ENCODE data around the gene IFRD2. TPM values are rescaled to one million over a fixed set of nuclear protein-coding genes. Genes with fewer than 3 reads are reported as not detected.

IFRD2 gene
- total RNA-seq, 2 experiments from 2014 or later: 30.0 to 30.4 TPM

- Histone ChIP-seq H3K36me3 (ENCODE audit: insufficient read depth, low read length) (peaks cover 54% of the 10 kb centered on the region), H3K27me3 (ENCODE audit: control insufficient read depth in 1 of 2, insufficient read depth in 2 of 2, low read length in 2 of 2) (no peaks in the 10 kb centered on the region), H3K27ac (ENCODE audit: low read depth in 1 of 2, low read length in 2 of 2) (peak overlapping the region; percentile 80 to 87), H3K4me1 (ENCODE audit: insufficient read depth, low read length) (peaks cover 100% of the 10 kb centered on the region), H3K9me3 (ENCODE audit: control insufficient read depth in 1 of 2, insufficient read depth in 1 of 2, low read length in 2 of 2) (no peaks in the 10 kb centered on the region), H3K4me3 (ENCODE audit: low read length) (peak overlapping the region; percentile 13)
- Mint-ChIP-seq H3K4me1 (ENCODE audit: low read depth) (peaks cover 83% of the 10 kb centered on the region), H3K9me3 (no peaks in the 10 kb centered on the region), H3K4me3 (peak overlapping the region; percentile 82), H3K27me3 (no peaks in the 10 kb centered on the region), H3K36me3 (ENCODE audit: low read depth) (peaks cover 43% of the 10 kb centered on the region), H3K27ac (peak overlapping the region; percentile 92)
- ChIA-PET POLR2A (interaction anchor here (0.8 to 7.4 kb wide), 2 partner anchors 9 to 15 kb away, joined by 3 to 55 read pairs; no protein-coding TSS in a partner anchor), CTCF (interaction anchor here (1.5 to 5.9 kb wide), 3 partner anchors 14 to 48 kb away, joined by 4 to 53 read pairs (median 24); no protein-coding TSS in a partner anchor)
- TF ChIP-seq, protein P1, sequence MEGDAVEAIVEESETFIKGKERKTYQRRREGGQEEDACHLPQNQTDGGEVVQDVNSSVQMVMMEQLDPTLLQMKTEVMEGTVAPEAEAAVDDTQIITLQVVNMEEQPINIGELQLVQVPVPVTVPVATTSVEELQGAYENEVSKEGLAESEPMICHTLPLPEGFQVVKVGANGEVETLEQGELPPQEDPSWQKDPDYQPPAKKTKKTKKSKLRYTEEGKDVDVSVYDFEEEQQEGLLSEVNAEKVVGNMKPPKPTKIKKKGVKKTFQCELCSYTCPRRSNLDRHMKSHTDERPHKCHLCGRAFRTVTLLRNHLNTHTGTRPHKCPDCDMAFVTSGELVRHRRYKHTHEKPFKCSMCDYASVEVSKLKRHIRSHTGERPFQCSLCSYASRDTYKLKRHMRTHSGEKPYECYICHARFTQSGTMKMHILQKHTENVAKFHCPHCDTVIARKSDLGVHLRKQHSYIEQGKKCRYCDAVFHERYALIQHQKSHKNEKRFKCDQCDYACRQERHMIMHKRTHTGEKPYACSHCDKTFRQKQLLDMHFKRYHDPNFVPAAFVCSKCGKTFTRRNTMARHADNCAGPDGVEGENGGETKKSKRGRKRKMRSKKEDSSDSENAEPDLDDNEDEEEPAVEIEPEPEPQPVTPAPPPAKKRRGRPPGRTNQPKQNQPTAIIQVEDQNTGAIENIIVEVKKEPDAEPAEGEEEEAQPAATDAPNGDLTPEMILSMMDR (IDR thresholded peaks at IDR 0.05): no peak
- intact Hi-C loops (cut with DNase I, micrococcal nuclease): no loop called here
- ATAC-seq (ENCODE audit: poor library complexity) (no peak), DNase-seq (peak in 5 of 14 experiments; percentile 10 to 77 (median 61))
Observed at GRCh38 chr3:50242851-50243542, 49.2 kb downstream of the IFRD2 start.

DNA sequence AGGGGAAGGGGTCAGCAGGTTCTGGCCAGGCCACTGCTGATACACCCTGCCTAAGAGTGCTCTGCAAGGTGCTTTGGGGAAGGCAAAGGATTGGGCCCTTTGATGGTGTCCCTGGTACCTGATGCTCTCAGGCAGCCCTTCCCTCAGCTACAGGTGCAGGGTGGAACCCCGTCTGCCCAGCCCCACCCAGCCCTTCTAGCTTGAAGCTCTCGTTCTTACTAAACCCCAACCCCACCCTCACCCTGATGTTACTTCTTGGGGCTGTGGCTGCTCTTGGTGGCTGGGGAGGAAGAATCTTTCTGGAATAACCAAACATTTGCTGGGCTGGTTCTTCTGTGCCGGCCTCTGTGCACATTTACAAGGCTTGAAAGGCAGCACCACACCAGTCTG is 49.9 kb downstream of the IFRD2 start:
- TF ChIP-seq, protein P1 (IDR thresholded peaks at IDR 0.05): no peak
- intact Hi-C loops (cut with DNase I, micrococcal nuclease): no loop called here
- Mint-ChIP-seq H3K4me3 (peak overlapping the region; percentile 82), H3K4me1 (ENCODE audit: low read depth) (peaks cover 86% of the 10 kb centered on the region), H3K27ac (peak overlapping the region; percentile 92), H3K36me3 (ENCODE audit: low read depth) (peaks cover 49% of the 10 kb centered on the region), H3K9me3 (no peaks in the 10 kb centered on the region), H3K27me3 (no peaks in the 10 kb centered on the region)
- Histone ChIP-seq H3K36me3 (ENCODE audit: insufficient read depth, low read length) (peaks cover 48% of the 10 kb centered on the region), H3K9me3 (ENCODE audit: control insufficient read depth in 1 of 2, insufficient read depth in 1 of 2, low read length in 2 of 2) (no peaks in the 10 kb centered on the region), H3K4me1 (ENCODE audit: insufficient read depth, low read length) (peaks cover 98% of the 10 kb centered on the region), H3K27me3 (ENCODE audit: control insufficient read depth in 1 of 2, insufficient read depth in 2 of 2, low read length in 2 of 2) (no peaks in the 10 kb centered on the region), H3K4me3 (ENCODE audit: low read length) (peak overlapping the region; percentile 13), H3K27ac (ENCODE audit: low read depth in 1 of 2, low read length in 2 of 2) (peak overlapping the region; percentile 80 to 87)
- POLR2A ChIA-PET: interaction anchor here (1.1 to 7.4 kb wide), 2 partner anchors 9 to 15 kb away, joined by 3 to 55 read pairs; no protein-coding TSS in a partner anchor
- CTCF ChIA-PET: interaction anchor here (4.1 to 5.9 kb wide), 2 partner anchors 16 to 48 kb away, joined by 24 to 53 read pairs; no protein-coding TSS in a partner anchor
- DNase-seq (peak in 3 of 14 experiments; percentile 23 to 46 (median 30)), ATAC-seq (ENCODE audit: poor library complexity) (no peak)

DNA sequence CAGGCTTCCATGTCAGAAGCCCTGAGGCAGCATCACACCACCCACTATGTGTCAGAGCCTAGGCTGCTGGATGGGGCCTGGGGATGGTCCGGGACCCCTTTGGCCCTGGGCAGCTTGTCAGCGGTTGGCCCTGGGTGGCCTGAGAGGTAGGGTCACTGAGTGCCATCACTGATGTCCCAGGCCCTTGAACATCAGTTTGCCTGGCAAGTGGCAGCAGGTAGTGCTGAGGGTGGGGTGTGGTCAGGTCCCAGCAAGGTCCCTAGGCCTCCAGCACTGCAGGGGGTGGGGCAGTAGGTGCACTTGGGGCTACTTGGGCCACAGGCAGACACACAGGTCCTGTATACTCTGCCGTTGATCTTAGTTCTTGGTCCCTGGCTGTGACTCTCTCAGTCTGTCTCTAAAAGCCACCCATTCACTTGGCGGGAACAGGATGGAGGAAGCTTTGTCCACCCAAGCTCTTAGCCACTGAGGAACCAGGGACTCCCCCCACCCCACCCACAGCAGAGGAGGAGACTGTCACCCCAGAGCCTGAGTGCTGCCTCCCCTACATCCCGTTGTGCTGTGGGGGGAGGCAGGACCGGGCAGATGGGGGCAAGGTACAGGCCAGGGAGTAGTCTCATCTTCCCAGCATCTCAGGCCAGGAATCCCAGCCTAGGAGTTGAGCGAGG is 50.4 kb downstream of the IFRD2 start:
- no peaks in the 10 kb centered on the region for H3K9me3 ChIP-seq (ENCODE audit: control insufficient read depth in 1 of 2, insufficient read depth in 1 of 2, low read length in 2 of 2)
- TF ChIP-seq, protein P1 (IDR thresholded peaks at IDR 0.05): no peak
- Mint-ChIP-seq H3K9me3 (no peaks in the 10 kb centered on the region), H3K27ac (peak overlapping the region; percentile 92), H3K4me3 (peak overlapping the region; percentile 82), H3K36me3 (ENCODE audit: low read depth) (peaks cover 53% of the 10 kb centered on the region), H3K4me1 (ENCODE audit: low read depth) (peaks cover 85% of the 10 kb centered on the region), H3K27me3 (no peaks in the 10 kb centered on the region)
- no peaks in the 10 kb centered on the region for H3K27me3 ChIP-seq (ENCODE audit: control insufficient read depth in 1 of 2, insufficient read depth in 2 of 2, low read length in 2 of 2)
- H3K36me3 ChIP-seq (ENCODE audit: insufficient read depth, low read length): peaks cover 46% of the 10 kb centered on the region
- no peak overlapping the region for H3K4me3 ChIP-seq (ENCODE audit: low read length)
- no peak for ATAC-seq (ENCODE audit: poor library complexity)
- ChIA-PET CTCF (interaction anchor here (4.1 to 5.9 kb wide), 2 partner anchors 15 to 47 kb away, joined by 24 to 53 read pairs; no protein-coding TSS in a partner anchor), POLR2A (interaction anchor here (1.1 to 7.4 kb wide), 2 partner anchors 10 to 14 kb away, joined by 3 to 55 read pairs; no protein-coding TSS in a partner anchor)
- intact Hi-C loops (cut with DNase I, micrococcal nuclease): no loop called here
- peak overlapping the region; percentile 80 to 87 for H3K27ac ChIP-seq (ENCODE audit: low read depth in 1 of 2, low read length in 2 of 2)
- peaks cover 92% of the 10 kb centered on the region for H3K4me1 ChIP-seq (ENCODE audit: insufficient read depth, low read length)
- DNase-seq: peak in 1 of 14 experiments; percentile 22
